SU-DHL-6 (cell line): ENCODE results near the gene TCF12.

ENCODE experiments used
- H2AFZ ChIP-seq: fragments of 200-600 bp; sonication (generic); 2 replicates; pipeline ENCODE4 v1.6.1; 2014; ENCODE audit warnings: low read depth, mild to moderate bottlenecking, moderate library complexity, mixed read lengths, antibody characterized with exemption, low read length; ENCODE audit not compliant: severe bottlenecking
- H3F3A ChIP-seq: fragments of 200-600 bp; shearing (Covaris generic); 2 replicates; pipeline ENCODE4 v1.6.0; 2016; ENCODE audit warnings: antibody characterized with exemption, mild to moderate bottlenecking; ENCODE audit not compliant: insufficient read depth
- H3K27ac ChIP-seq: fragments of 200-600 bp; sonication (generic); 2 replicates; pipeline ENCODE4 v1.5.1; 2016; ENCODE audit warnings: low read depth, mild to moderate bottlenecking, low read length, moderate library complexity, mixed read lengths
- H3K27me3 ChIP-seq: fragments of 200-600 bp; sonication (generic), shearing (Covaris generic); 2 replicates; pipeline ENCODE4 v1.6.0; 2014; ENCODE audit warnings: mild to moderate bottlenecking, low read length
- H3K36me3 ChIP-seq: fragments of 200-600 bp; sonication (generic); 2 replicates; pipeline ENCODE4 v1.6.1; 2014; ENCODE audit warnings: mild to moderate bottlenecking, low read length, mixed read lengths
- H3K4me2 ChIP-seq: fragments of 300-600, 200-600 bp; shearing (Covaris generic), sonication (generic); 2 replicates; pipeline ENCODE4 v1.6.0; 2014; ENCODE audit warnings: low read length, low read depth, mild to moderate bottlenecking; ENCODE audit not compliant: poor library complexity, severe bottlenecking
- H3K4me3 ChIP-seq: fragments of 200-600 bp; sonication (generic); 2 replicates; pipeline ENCODE4 v1.5.1; 2014; ENCODE audit warnings: antibody characterized with exemption, low read length, mild to moderate bottlenecking, mixed read lengths; ENCODE audit not compliant: insufficient read depth, poor library complexity, severe bottlenecking
- H3K79me2 ChIP-seq: fragments of 200-600 bp; sonication (generic); 2 replicates; pipeline ENCODE4 v1.6.1; 2014; ENCODE audit warnings: mild to moderate bottlenecking, low read length, moderate library complexity; ENCODE audit not compliant: insufficient read depth
- H3K9ac ChIP-seq: fragments of 200-600 bp; sonication (generic); 2 replicates; pipeline ENCODE4 v1.7.0; 2014; ENCODE audit warnings: mild to moderate bottlenecking, low read length
- H3K9me2 ChIP-seq: fragments of 200-600 bp; sonication (generic); replicated peaks from 2 replicates; pipeline ENCODE4 v1.6.1; 2014; ENCODE audit warnings: low read length; ENCODE audit not compliant: insufficient read depth
- H3K9me3 ChIP-seq: fragments of 200-600 bp; sonication (generic); 2 replicates; pipeline ENCODE4 v1.6.1; 2014; ENCODE audit warnings: low read length, mixed read lengths; ENCODE audit not compliant: insufficient read depth
- H4K20me1 ChIP-seq: fragments of 200-600 bp; sonication (generic); 2 replicates; pipeline ENCODE4 v1.6.1; 2014; ENCODE audit warnings: low read depth, mild to moderate bottlenecking, antibody characterized with exemption, low read length, moderate library complexity, mixed read lengths
- CTCF ChIP-seq: fragments of 200-600 bp; sonication (generic); IDR thresholded peaks from one replicate; pipeline ENCODE4 v1.5.1; 2017; ENCODE audit warnings: antibody characterized with exemption, mild to moderate bottlenecking, low read length, moderate library complexity; ENCODE audit not compliant: insufficient read depth, poor library complexity, severe bottlenecking
- EZH2phosphoT487 ChIP-seq: fragments of 200-600 bp; sonication (generic), shearing (Covaris generic); conservative IDR thresholded peaks from 2 replicates; pipeline ENCODE4 v1.6.1; 2018; ENCODE audit warnings: mild to moderate bottlenecking, antibody characterized with exemption, low read length, moderate library complexity, mixed read lengths

TCF12 gene

GRCh38 chr15:57256939-57257338 lies 338.5 kb downstream of the TCF12 start:
- Histone ChIP-seq H3K9me2 (no peaks in the 10 kb centered on the region), H3K9ac (no peak overlapping the region), H2AFZ (no peak overlapping the region), H3F3A (no peaks in the 10 kb centered on the region), H3K79me2 (no peaks in the 10 kb centered on the region), H3K27me3 (no peaks in the 10 kb centered on the region), H3K4me2 (no peak overlapping the region), H3K4me3 (no peak overlapping the region), H3K36me3 (no peaks in the 10 kb centered on the region; the same call in 1 of the 2 replicates), H3K9me3 (no peaks in the 10 kb centered on the region), H3K27ac (no peak overlapping the region), H4K20me1 (no peaks in the 10 kb centered on the region)
- TF ChIP-seq CTCF = no peak
- TF ChIP-seq EZH2phosphoT487 = no peak

- H3K79me2 ChIP-seq = no peaks in the 10 kb centered on the region
- H3K36me3 ChIP-seq = peaks cover 4% of the 10 kb centered on the region; the same call in 1 of the 2 replicates
- no peak overlapping the region for H3K4me2 ChIP-seq
- H4K20me1 ChIP-seq = no peaks in the 10 kb centered on the region
- H3K9me3 ChIP-seq = no peaks in the 10 kb centered on the region
- no peaks in the 10 kb centered on the region for H3K9me2 ChIP-seq
- no peak overlapping the region for H3K27ac ChIP-seq
- TF ChIP-seq EZH2phosphoT487 = no peak
- no peak overlapping the region for H3K4me3 ChIP-seq
- no peak overlapping the region for H3K9ac ChIP-seq
- H2AFZ ChIP-seq = no peak overlapping the region
- no peaks in the 10 kb centered on the region for H3F3A ChIP-seq
- H3K27me3 ChIP-seq = no peaks in the 10 kb centered on the region
Measured at GRCh38 chr15:57259568-57260040, 341.2 kb downstream of the TCF12 start.

- H3K79me2 ChIP-seq = no peaks in the 10 kb centered on the region
- peaks cover 4% of the 10 kb centered on the region; the same call in 1 of the 2 replicates for H3K36me3 ChIP-seq
- TF ChIP-seq EZH2phosphoT487 = no peak
- no peak for TF ChIP-seq CTCF
- no peak overlapping the region for H2AFZ ChIP-seq
- H3K9me2 ChIP-seq = no peaks in the 10 kb centered on the region
- H3K27me3 ChIP-seq = no peaks in the 10 kb centered on the region
- H3F3A ChIP-seq = no peaks in the 10 kb centered on the region
- H3K27ac ChIP-seq = no peak overlapping the region
- H4K20me1 ChIP-seq = no peaks in the 10 kb centered on the region
- H3K4me2 ChIP-seq = no peak overlapping the region
- no peak overlapping the region for H3K9ac ChIP-seq
- no peak overlapping the region for H3K4me3 ChIP-seq
- H3K9me3 ChIP-seq = no peaks in the 10 kb centered on the region
Measured at GRCh38 chr15:57263520-57263919, 345.1 kb downstream of the TCF12 start.

GRCh38 chr15:57272771-57273357 lies 354.4 kb downstream of the TCF12 start:
- H3F3A ChIP-seq = no peaks in the 10 kb centered on the region
- H3K9me3 ChIP-seq = no peaks in the 10 kb centered on the region
- no peak overlapping the region for H3K4me2 ChIP-seq
- H3K4me3 ChIP-seq = no peak overlapping the region
- H3K27ac ChIP-seq = no peak overlapping the region
- TF ChIP-seq EZH2phosphoT487 (no peak), CTCF (no peak)
- H4K20me1 ChIP-seq = no peaks in the 10 kb centered on the region
- H2AFZ ChIP-seq = no peak overlapping the region
- no peaks in the 10 kb centered on the region for H3K79me2 ChIP-seq
- H3K36me3 ChIP-seq = no peaks in the 10 kb centered on the region
- no peaks in the 10 kb centered on the region for H3K9me2 ChIP-seq
- H3K9ac ChIP-seq = no peak overlapping the region
- H3K27me3 ChIP-seq = no peaks in the 10 kb centered on the region
